K562 (cell line): ENCODE data around the gene MGRN1. TPM values are rescaled to one million over a fixed set of nuclear protein-coding genes. Genes with fewer than 3 reads are reported as not detected.

Experiments
- ATAC-seq: fragments of 200-7000 bp; cut with Tn5 transposase; 3 replicates; pipeline ENCODE4 v1.9.1; 2020; ENCODE audit warnings: moderate library complexity
- BruUV-seq: library from RNA; stranded (reverse); fragments of 400-500 nt; replicated peaks from 2 replicates; lab custom pipeline; 2021; lab: Mats Ljungman, UMichigan
- CTCF ChIA-PET: fragments of 300-600 bp; formaldehyde crosslinking; extraction: SDS; loops from one replicate; lab custom pipeline; 2021; ENCODE audit warnings: low intra/inter-chr PET ratio; lab: Yijun Ruan, JAX
- POLR2A ChIA-PET: fragments of 300-600, 350-650 bp; sonication (Branson Sonifier 250); formaldehyde crosslinking; extraction: SDS; loops from one replicate; lab custom pipeline; 2021; ENCODE audit warnings: antibody characterized with exemption, inconsistent platforms; lab: Yijun Ruan, JAX
- DNase-seq, 4 experiments: peaks; one replicate each; pipeline versions ENCODE4 v3.0.0 to v3.0.0-alpha.2; 2011 to 2018; ENCODE audit warnings: low spot score in 3 of 4, mixed read lengths in 3 of 4; ENCODE audit errors: extremely low read depth in 1 of 4
- FAIRE-seq: peaks from 2 replicates; lab custom pipeline; 2011; peaks lifted over from hg19 to GRCh38; lab: Jason Lieb, UNC
- H2AFZ ChIP-seq: 2 replicates; pipeline ENCODE4 v1.6.0; 2011; ENCODE audit warnings: low read depth, low read length, control low read depth, inconsistent platforms
- H3K27ac ChIP-seq: fragments of 200-600 bp; 3 replicates; pipeline ENCODE4 v1.8.0; 2011; ENCODE audit warnings: low read depth, mild to moderate bottlenecking, control low read depth, inconsistent platforms, low read length, moderate library complexity, mixed read lengths; ENCODE audit errors: extremely low read depth
- H3K27me3 ChIP-seq, 2 experiments: fragments of 300-600 bp in 1 of 2; 2 replicates in 1 of 2; 3 replicates in 1 of 2; pipeline versions ENCODE4 v1.6.0 to v1.8.0; 2011; ENCODE audit warnings: inconsistent platforms in 2 of 2, low read length in 2 of 2, mild to moderate bottlenecking in 1 of 2, mixed read lengths in 1 of 2, moderate library complexity in 1 of 2; ENCODE audit not compliant: control insufficient read depth in 2 of 2, insufficient read depth in 2 of 2
- H3K36me3 ChIP-seq: fragments of 300-600 bp; 3 replicates; pipeline ENCODE4 v1.8.0; 2011; ENCODE audit warnings: mild to moderate bottlenecking, low read length, inconsistent platforms; ENCODE audit not compliant: control insufficient read depth, insufficient read depth
- H3K4me1 ChIP-seq, 2 experiments: fragments of 200-600 bp in 1 of 2; replicated peaks in 1 of 2; 2 replicates in 1 of 2; 3 replicates in 1 of 2; pipeline versions ENCODE4 v1.5.1 to v1.8.0; 2011; ENCODE audit warnings: inconsistent platforms in 2 of 2, low read length in 2 of 2, mild to moderate bottlenecking in 1 of 2, mixed read lengths in 1 of 2, moderate library complexity in 1 of 2; ENCODE audit not compliant: control insufficient read depth in 2 of 2, insufficient read depth in 2 of 2
- H3K4me2 ChIP-seq: 2 replicates; pipeline ENCODE4 v1.6.1; 2011; ENCODE audit warnings: low read length, control low read depth, inconsistent platforms, mixed read lengths; ENCODE audit not compliant: insufficient read depth
- H3K4me3 ChIP-seq: fragments of 200-600 bp; sonication (generic), shearing (Covaris generic); 2 replicates; pipeline ENCODE4 v1.5.1; 2016; ENCODE audit warnings: control low read depth, inconsistent platforms
- H3K79me2 ChIP-seq: fragments of 200-600 bp; 3 replicates; pipeline ENCODE4 v1.8.0; 2011; ENCODE audit warnings: low read length, inconsistent platforms; ENCODE audit not compliant: control insufficient read depth, insufficient read depth
- H3K9ac ChIP-seq, 2 experiments: 2 replicates each; pipeline versions ENCODE4 v1.6.0 to v1.6.1; 2011; ENCODE audit warnings: low read depth in 2 of 2, low read length in 2 of 2, control low read depth in 1 of 2, inconsistent platforms in 1 of 2, mild to moderate bottlenecking in 1 of 2, mixed read lengths in 1 of 2; ENCODE audit not compliant: insufficient read depth in 1 of 2
- H3K9me1 ChIP-seq: one replicate; pipeline ENCODE4 v1.6.0; 2011; ENCODE audit warnings: inconsistent platforms, mild to moderate bottlenecking, low read length, moderate library complexity; ENCODE audit not compliant: control insufficient read depth, insufficient read depth
- H3K9me3 ChIP-seq: replicated peaks from 2 replicates; pipeline ENCODE4 v1.5.1; 2011; ENCODE audit warnings: low read depth, low read length, inconsistent platforms; ENCODE audit not compliant: control insufficient read depth, insufficient read depth
- H4K20me1 ChIP-seq: replicated peaks from 2 replicates; pipeline ENCODE4 v1.6.1; 2011; ENCODE audit warnings: low read length, inconsistent platforms, mixed read lengths; ENCODE audit not compliant: control insufficient read depth, insufficient read depth
- ARID1B ChIP-seq: fragments of 450-650 bp; IDR thresholded peaks from 2 replicates; pipeline ENCODE4 v1.6.1; 2016; ENCODE audit warnings: antibody characterized with exemption, mild to moderate bottlenecking, inconsistent platforms
- CHCHD3 ChIP-seq: fragments of 250-450 bp; sonication (Bioruptor Pico); IDR thresholded peaks from 2 replicates; pipeline ENCODE4 v2.1.2; 2022; ENCODE audit warnings: mild to moderate bottlenecking
- KAT2B ChIP-seq: IDR thresholded peaks from one replicate; pipeline ENCODE4 v1.6.1; 2012; ENCODE audit warnings: low read depth, mild to moderate bottlenecking, control low read depth, inconsistent platforms, low read length, moderate library complexity
- KHSRP ChIP-seq: fragments of 450-650 bp; IDR thresholded peaks from 2 replicates; pipeline ENCODE4 v1.6.1; 2017
- NUFIP1 ChIP-seq: fragments of 450-650 bp; IDR thresholded peaks from 2 replicates; pipeline ENCODE4 v1.6.1; 2018; ENCODE audit not compliant: partially characterized antibody
- RNF219 ChIP-seq: fragments of 250-450 bp; sonication (Bioruptor Pico); IDR thresholded peaks from 2 replicates; pipeline ENCODE4 v1.5.0; 2022; ENCODE audit warnings: mild to moderate bottlenecking
- ZNF507 ChIP-seq: conservative IDR thresholded peaks from 2 replicates; pipeline ENCODE4 v1.6.1; 2017; ENCODE audit warnings: missing genetic modification characterization, missing compliant biosample characterization
- ZNF518B ChIP-seq: fragments of 250-450 bp; sonication (Bioruptor Pico); IDR thresholded peaks from 2 replicates; pipeline ENCODE4 v1.5.0; 2021; ENCODE audit warnings: mild to moderate bottlenecking, moderate library complexity
- WGBS: fragments of 100-300 bp; shearing (Covaris generic); methylation state at CpG from one replicate; pipeline ENCODE4 v1.1.6; 2016; ENCODE audit warnings: low coverage, mixed read lengths; ENCODE audit not compliant: insufficient coverage; ENCODE audit errors: missing lambda C conversion rate; 5-methylcytosine and 5-hydroxymethylcytosine counted together
- in situ Hi-C: fragments of 300-500 bp; cut with MboI; formaldehyde crosslinking; loops from 4 replicates; pipeline ENCODE4 v1.15.0; 2018; ENCODE audit warnings: inconsistent platforms, mixed read lengths
- intact Hi-C: fragments of 100-400 bp; cut with micrococcal nuclease; formaldehyde crosslinking; loops from 2 replicates; pipeline ENCODE4 v1.14.2; 2022
- polyA plus RNA-seq, 8 experiments: library from polyadenylated mRNA; depleted of rRNA in 4 of 8; stranded (reverse) in 5 of 8; unstranded in 3 of 8; fragments of >200 nt; fragmentation: Nextera tagmentation in 2 of 8; fragmentation: Illumina TruSeq in 1 of 8; extraction: Ambion mirVana in 2 of 8; extraction: Trizol in 1 of 8; gene quantifications; 2 replicates each; pipeline versions ENCODE4 v1.2.1 to v1.2.3, GENCODE V29; 2011 to 2014; ENCODE audit warnings: inconsistent platforms in 1 of 8, missing spikeins in 1 of 8
- total RNA-seq, 7 experiments: library from RNA; depleted of rRNA in 6 of 7; stranded (reverse); fragments of >200 nt in 6 of 7; fragmentation: Illumina TruSeq in 2 of 7; extraction: Trizol in 2 of 7; gene quantifications; 2 replicates each; pipeline versions ENCODE4 v1.2.1 to v1.2.3, GENCODE V29; 2011 to 2021; ENCODE audit warnings: low replicate concordance in 1 of 7
- TF ChIP-seq, protein P1 (sequence below), 2 experiments: fragments of 150-350 bp in 1 of 2; IDR thresholded peaks; 2 replicates each; pipeline ENCODE4 v1.6.1; 2012 to 2016; ENCODE audit warnings: low read depth in 2 of 2, low read length in 2 of 2, mild to moderate bottlenecking in 1 of 2, moderate library complexity in 1 of 2

MGRN1 gene
- total and polyA plus RNA-seq, 9 of the 15 experiments (the other 6 are each of a cell fraction or from before 2014, with no cell fraction given): 0.15 to 37.9 (median 6.0) TPM

- WGBS: 90% methylated on average over 6 of the region's 12 CpGs
- 0 out of 2 replicates have a peak, but pooled peaks cover 3% of the 10 kb centered on the region for H3K9me3 ChIP-seq
- in situ Hi-C loops (no loop called here), intact Hi-C loops (no loop called here)
- H3K27me3 ChIP-seq: no peaks in the 10 kb centered on the region
- FAIRE-seq (no peak), DNase-seq (no peak), ATAC-seq (no peak)
- H4K20me1 ChIP-seq: no peaks in the 10 kb centered on the region; the same call in 1 of the 2 replicates
- no peak overlapping the region for H3K4me2 ChIP-seq
- H2AFZ ChIP-seq: no peak overlapping the region
- peak overlapping the region in 1 of 2 experiments; percentile 6; a peak in 1 of 4 replicates for H3K9ac ChIP-seq
- H3K36me3 ChIP-seq: peaks cover 19% of the 10 kb centered on the region; the same call in 1 of the 3 replicates
- peaks cover 3% of the 10 kb centered on the region for H3K9me1 ChIP-seq
- BruUV-seq: no TSS peak
- H3K79me2 ChIP-seq: peaks cover 36% of the 10 kb centered on the region
- POLR2A ChIA-PET: interaction anchor here (1.0 to 1.7 kb wide), 2 partner anchors 10 to 17 kb away, joined by 3 to 8 read pairs; partner anchors contain the start of gene MGRN1
- H3K4me1 ChIP-seq: peaks cover 0 to 19% of the 10 kb centered on the region in 2 experiments; a peak in 1 of 5 replicates
- TF ChIP-seq ARID1B (no peak), CHCHD3 (no peak), KHSRP (no peak), ZNF507 (no peak), ZNF518B (no peak), NUFIP1 (no peak), RNF219 (CRISPR knock-in tag) (no peak), KAT2B (no peak)
- TF ChIP-seq, protein P1, sequence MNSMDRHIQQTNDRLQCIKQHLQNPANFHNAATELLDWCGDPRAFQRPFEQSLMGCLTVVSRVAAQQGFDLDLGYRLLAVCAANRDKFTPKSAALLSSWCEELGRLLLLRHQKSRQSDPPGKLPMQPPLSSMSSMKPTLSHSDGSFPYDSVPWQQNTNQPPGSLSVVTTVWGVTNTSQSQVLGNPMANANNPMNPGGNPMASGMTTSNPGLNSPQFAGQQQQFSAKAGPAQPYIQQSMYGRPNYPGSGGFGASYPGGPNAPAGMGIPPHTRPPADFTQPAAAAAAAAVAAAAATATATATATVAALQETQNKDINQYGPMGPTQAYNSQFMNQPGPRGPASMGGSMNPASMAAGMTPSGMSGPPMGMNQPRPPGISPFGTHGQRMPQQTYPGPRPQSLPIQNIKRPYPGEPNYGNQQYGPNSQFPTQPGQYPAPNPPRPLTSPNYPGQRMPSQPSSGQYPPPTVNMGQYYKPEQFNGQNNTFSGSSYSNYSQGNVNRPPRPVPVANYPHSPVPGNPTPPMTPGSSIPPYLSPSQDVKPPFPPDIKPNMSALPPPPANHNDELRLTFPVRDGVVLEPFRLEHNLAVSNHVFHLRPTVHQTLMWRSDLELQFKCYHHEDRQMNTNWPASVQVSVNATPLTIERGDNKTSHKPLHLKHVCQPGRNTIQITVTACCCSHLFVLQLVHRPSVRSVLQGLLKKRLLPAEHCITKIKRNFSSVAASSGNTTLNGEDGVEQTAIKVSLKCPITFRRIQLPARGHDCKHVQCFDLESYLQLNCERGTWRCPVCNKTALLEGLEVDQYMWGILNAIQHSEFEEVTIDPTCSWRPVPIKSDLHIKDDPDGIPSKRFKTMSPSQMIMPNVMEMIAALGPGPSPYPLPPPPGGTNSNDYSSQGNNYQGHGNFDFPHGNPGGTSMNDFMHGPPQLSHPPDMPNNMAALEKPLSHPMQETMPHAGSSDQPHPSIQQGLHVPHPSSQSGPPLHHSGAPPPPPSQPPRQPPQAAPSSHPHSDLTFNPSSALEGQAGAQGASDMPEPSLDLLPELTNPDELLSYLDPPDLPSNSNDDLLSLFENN (IDR thresholded peaks at IDR 0.05; ENCODE audit: low read depth in 2 of 2, low read length in 2 of 2): no peak
- no peak overlapping the region for H3K27ac ChIP-seq
- CTCF ChIA-PET: no interaction called here
- no peak overlapping the region for H3K4me3 ChIP-seq
These were observed 10.1 kb downstream of the MGRN1 start for GRCh38 chr16:4634768-4635167.
